Daoy (cell line): Measurements from ENCODE around the gene AP1G2. TPM values are rescaled to one million over a fixed set of nuclear protein-coding genes. Genes with fewer than 3 reads are reported as not detected.
"Not testable (repeated sequence)": the region's sequence is repeated elsewhere in the genome, so short reads cannot be mapped to it uniquely, and the experiment has no call there.

Experiments
- DNase-seq: peaks from one replicate; pipeline ENCODE4 v3.0.0-alpha.2; 2015; ENCODE audit warnings: low read depth
- total RNA-seq: library from RNA; depleted of rRNA; stranded (reverse); fragments of >200 nt; shearing (Covaris generic); gene quantifications from 2 replicates; pipeline ENCODE4 v1.2.3, GENCODE V29; 2014

AP1G2 gene
- total RNA-seq, 1 experiment from 2014 or later, result 10.2 TPM

GRCh38 chr14:23538050-23538718 lies 29.4 kb downstream of the AP1G2 start:
- no peak for DNase-seq

GRCh38 chr14:23537351-23538049 lies 30.1 kb downstream of the AP1G2 start:
- DNase-seq, result peak; percentile 60

GRCh38 chr14:23536906-23537305 lies 30.7 kb downstream of the AP1G2 start:
- DNase-seq, result not testable (repeated sequence)

GRCh38 chr14:23536494-23536893 lies 31.1 kb downstream of the AP1G2 start:
- no peak for DNase-seq

GRCh38 chr14:23535943-23536342 lies 31.6 kb downstream of the AP1G2 start:
- no peak for DNase-seq

GRCh38 chr14:23533652-23534435 lies 33.7 kb downstream of the AP1G2 start:
- no peak for DNase-seq

GRCh38 chr14:23532658-23533057 lies 34.9 kb downstream of the AP1G2 start:
- no peak for DNase-seq

- no peak for DNase-seq
Measured at GRCh38 chr14:23531391-23531790, 36.2 kb downstream of the AP1G2 start.

- DNase-seq, result no peak
Measured at GRCh38 chr14:23530375-23531055, 37.1 kb downstream of the AP1G2 start.

GRCh38 chr14:23529016-23529415 lies 38.6 kb downstream of the AP1G2 start:
- no peak for DNase-seq

GRCh38 chr14:23528555-23528954 lies 39.0 kb downstream of the AP1G2 start:
- DNase-seq, result no peak

- DNase-seq, result no peak
Measured at GRCh38 chr14:23525611-23526010, 42.0 kb downstream of the AP1G2 start.

- DNase-seq, result no peak
Measured at GRCh38 chr14:23524954-23525353, 42.6 kb downstream of the AP1G2 start.

GRCh38 chr14:23523229-23524016 lies 44.2 kb downstream of the AP1G2 start:
- no peak for DNase-seq

- DNase-seq, result no peak
Measured at GRCh38 chr14:23522643-23523198, 44.9 kb downstream of the AP1G2 start.

GRCh38 chr14:23521785-23522640 lies 45.6 kb downstream of the AP1G2 start:
- DNase-seq, result no peak

GRCh38 chr14:23520899-23521533 lies 46.6 kb downstream of the AP1G2 start:
- no peak for DNase-seq

- no peak for DNase-seq
Measured at GRCh38 chr14:23518709-23519108, 48.9 kb downstream of the AP1G2 start.

GRCh38 chr14:23517650-23518326 lies 49.8 kb downstream of the AP1G2 start:
- DNase-seq, result no peak
